Testis (tissue), 2 donors: Measurements from ENCODE around the gene ADD1.

Experiments
- POLR2A ChIP-seq: fragments of 450-650 bp; IDR thresholded peaks from one replicate; pipeline ENCODE4 v1.6.1; 2017; ENCODE audit warnings: antibody characterized with exemption, mild to moderate bottlenecking, moderate library complexity
- TF ChIP-seq, protein P1 (sequence below), 3 experiments: fragments of 450-650 bp in 2 of 3; fragments of 200-600 bp in 1 of 3; sonication (generic) in 1 of 3; IDR thresholded peaks; one replicate each; pipeline ENCODE4 v1.5.1; 2016 to 2019; ENCODE audit warnings: antibody characterized with exemption in 3 of 3, mild to moderate bottlenecking in 2 of 3, moderate library complexity in 1 of 3

DNA sequence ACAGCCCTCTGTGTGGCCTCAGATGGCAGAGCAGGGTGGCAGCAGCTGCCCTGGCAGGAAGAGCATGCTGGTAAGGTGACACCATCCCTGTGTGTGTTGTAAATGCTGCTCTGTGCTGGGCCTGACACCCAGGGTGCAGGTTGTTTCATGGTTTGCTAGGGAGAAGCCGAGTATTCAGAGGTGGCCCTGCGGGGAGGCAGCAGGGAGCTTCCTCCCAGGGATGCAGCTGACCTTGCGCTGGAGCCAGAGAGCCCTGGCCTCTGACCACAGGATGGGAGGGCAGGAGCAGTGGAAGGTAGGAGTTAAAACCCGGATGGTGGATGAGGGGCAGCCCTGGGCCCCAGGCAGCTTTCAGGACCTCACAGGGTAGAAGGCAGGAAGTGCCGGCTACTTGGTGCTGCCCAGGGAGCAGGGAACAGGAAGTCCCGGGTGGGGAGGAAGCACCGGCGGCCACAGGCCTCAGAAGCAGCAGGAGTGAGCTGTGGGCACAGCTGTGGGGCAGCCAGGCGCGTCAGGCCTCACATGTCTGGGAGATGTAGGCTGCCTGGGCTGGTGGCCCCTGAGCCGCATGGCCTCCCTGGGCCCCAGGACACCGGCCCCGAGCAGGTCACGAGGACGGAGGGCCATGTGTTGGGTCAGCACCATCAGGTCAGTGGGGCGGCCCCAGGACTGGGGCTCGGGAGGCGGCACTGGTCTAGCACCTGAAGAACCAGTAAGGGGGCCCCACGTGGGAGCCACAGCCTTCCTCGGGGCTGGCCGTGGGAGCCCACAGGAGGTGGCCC is 31.6 kb upstream of the ADD1 start:
- TF ChIP-seq, protein P1, sequence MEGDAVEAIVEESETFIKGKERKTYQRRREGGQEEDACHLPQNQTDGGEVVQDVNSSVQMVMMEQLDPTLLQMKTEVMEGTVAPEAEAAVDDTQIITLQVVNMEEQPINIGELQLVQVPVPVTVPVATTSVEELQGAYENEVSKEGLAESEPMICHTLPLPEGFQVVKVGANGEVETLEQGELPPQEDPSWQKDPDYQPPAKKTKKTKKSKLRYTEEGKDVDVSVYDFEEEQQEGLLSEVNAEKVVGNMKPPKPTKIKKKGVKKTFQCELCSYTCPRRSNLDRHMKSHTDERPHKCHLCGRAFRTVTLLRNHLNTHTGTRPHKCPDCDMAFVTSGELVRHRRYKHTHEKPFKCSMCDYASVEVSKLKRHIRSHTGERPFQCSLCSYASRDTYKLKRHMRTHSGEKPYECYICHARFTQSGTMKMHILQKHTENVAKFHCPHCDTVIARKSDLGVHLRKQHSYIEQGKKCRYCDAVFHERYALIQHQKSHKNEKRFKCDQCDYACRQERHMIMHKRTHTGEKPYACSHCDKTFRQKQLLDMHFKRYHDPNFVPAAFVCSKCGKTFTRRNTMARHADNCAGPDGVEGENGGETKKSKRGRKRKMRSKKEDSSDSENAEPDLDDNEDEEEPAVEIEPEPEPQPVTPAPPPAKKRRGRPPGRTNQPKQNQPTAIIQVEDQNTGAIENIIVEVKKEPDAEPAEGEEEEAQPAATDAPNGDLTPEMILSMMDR (IDR thresholded peaks at IDR 0.05), result no peak
- no peak for TF ChIP-seq POLR2A
